DND-41 (cell line): ENCODE measurements around the gene KAZALD1.
A peak's percentile ranks its signal among the peaks of the same experiment; 100 is the strongest.

Experiments used
- ATAC-seq: fragments of 200-7000 bp; cut with Tn5 transposase; 3 replicates; pipeline ENCODE4 v1.9.1; 2021; ENCODE audit warnings: low read depth; ENCODE audit not compliant: insufficient read depth
- DNase-seq: peaks from one replicate; pipeline ENCODE4 v3.0.0-alpha.2; 2020
- H2AFZ ChIP-seq: 2 replicates; pipeline ENCODE4 v1.6.0; 2012; ENCODE audit warnings: low read depth, low read length
- H3K27ac ChIP-seq: 2 replicates; pipeline ENCODE4 v1.5.1; 2012; ENCODE audit warnings: low read length, inconsistent platforms
- H3K27me3 ChIP-seq: fragments of 200-600 bp; sonication (generic); 2 replicates; pipeline ENCODE4 v1.6.0; 2012; ENCODE audit warnings: low read length, mild to moderate bottlenecking, inconsistent platforms; ENCODE audit not compliant: insufficient read depth, poor library complexity
- H3K36me3 ChIP-seq: 2 replicates; pipeline ENCODE4 v1.5.1; 2012; ENCODE audit warnings: low read length, inconsistent platforms; ENCODE audit not compliant: insufficient read depth
- H3K4me1 ChIP-seq: 2 replicates; pipeline ENCODE4 v1.5.1; 2012; ENCODE audit warnings: mild to moderate bottlenecking, low read length; ENCODE audit not compliant: insufficient read depth
- H3K4me2 ChIP-seq: 2 replicates; pipeline ENCODE4 v1.6.0; 2012; ENCODE audit warnings: mild to moderate bottlenecking, moderate library complexity, low read length, inconsistent platforms; ENCODE audit not compliant: insufficient read depth
- H3K4me3 ChIP-seq, 2 experiments: fragments of 200-600 bp in 1 of 2; shearing (Covaris generic) in 1 of 2; 2 replicates each; pipeline ENCODE4 v1.5.1; 2012 to 2016; ENCODE audit warnings: inconsistent platforms in 2 of 2, low read length in 2 of 2, mild to moderate bottlenecking in 2 of 2, low read depth in 1 of 2, moderate library complexity in 1 of 2
- H3K79me2 ChIP-seq: 2 replicates; pipeline ENCODE4 v1.6.0; 2012; ENCODE audit warnings: low read length, inconsistent platforms; ENCODE audit not compliant: insufficient read depth
- H3K9ac ChIP-seq: 2 replicates; pipeline ENCODE4 v1.6.0; 2012; ENCODE audit warnings: low read depth, mild to moderate bottlenecking, inconsistent platforms, low read length, moderate library complexity
- H3K9me3 ChIP-seq: 2 replicates; pipeline ENCODE4 v1.5.1; 2012; ENCODE audit warnings: low read length, moderate library complexity, mild to moderate bottlenecking, inconsistent platforms; ENCODE audit not compliant: insufficient read depth, severe bottlenecking
- H4K20me1 ChIP-seq: 2 replicates; pipeline ENCODE4 v1.6.0; 2012; ENCODE audit warnings: low read length; ENCODE audit not compliant: insufficient read depth
- CTCF ChIP-seq: IDR thresholded peaks from 2 replicates; pipeline ENCODE4 v1.5.1; 2012; ENCODE audit warnings: borderline replicate concordance, low read length, moderate library complexity, mild to moderate bottlenecking; ENCODE audit not compliant: poor library complexity, severe bottlenecking; ENCODE audit errors: extremely low read depth
- EZH2 ChIP-seq: IDR thresholded peaks from 3 replicates; pipeline ENCODE4 v1.6.1; 2012; ENCODE audit warnings: borderline replicate concordance, low read depth, mild to moderate bottlenecking, moderate library complexity, low read length, inconsistent platforms; ENCODE audit not compliant: severe bottlenecking

The KAZALD1 gene

GRCh38 chr10:101053516-101053915, 8.3 kb upstream of the KAZALD1 start:
- Histone ChIP-seq H3K36me3 (peaks cover 54% of the 10 kb centered on the region), H3K4me2 (peak overlapping the region; percentile 33; the same call in 1 of the 2 replicates), H3K9ac (no peak overlapping the region), H3K27me3 (no peaks in the 10 kb centered on the region), H3K4me1 (peaks cover 45% of the 10 kb centered on the region), H3K79me2 (peaks cover 81% of the 10 kb centered on the region), H3K4me3 (no peak overlapping the region), H2AFZ (no peak overlapping the region), H3K9me3 (no peaks in the 10 kb centered on the region), H3K27ac (0 out of 2 replicates have a peak overlapping the region, but pooled peaks have one; percentile 4), H4K20me1 (peaks cover 54% of the 10 kb centered on the region)
- ATAC-seq: no peak
- no peak for TF ChIP-seq EZH2
- DNase-seq: no peak

GRCh38 chr10:101054351-101054750, 7.4 kb upstream of the KAZALD1 start:
- peak overlapping the region; percentile 77; the same call in 1 of the 2 replicates for H3K4me2 ChIP-seq
- no peak overlapping the region for H3K27ac ChIP-seq
- TF ChIP-seq CTCF (no peak), EZH2 (no peak)
- H3K27me3 ChIP-seq: no peaks in the 10 kb centered on the region
- DNase-seq (no peak), ATAC-seq (no peak)
- no peak overlapping the region for H3K4me3 ChIP-seq
- no peak overlapping the region for H3K9ac ChIP-seq
- peaks cover 57% of the 10 kb centered on the region for H4K20me1 ChIP-seq
- no peak overlapping the region for H2AFZ ChIP-seq
- H3K79me2 ChIP-seq: peaks cover 87% of the 10 kb centered on the region
- H3K4me1 ChIP-seq: peaks cover 53% of the 10 kb centered on the region
- peaks cover 56% of the 10 kb centered on the region for H3K36me3 ChIP-seq
- H3K9me3 ChIP-seq: no peaks in the 10 kb centered on the region

DNA sequence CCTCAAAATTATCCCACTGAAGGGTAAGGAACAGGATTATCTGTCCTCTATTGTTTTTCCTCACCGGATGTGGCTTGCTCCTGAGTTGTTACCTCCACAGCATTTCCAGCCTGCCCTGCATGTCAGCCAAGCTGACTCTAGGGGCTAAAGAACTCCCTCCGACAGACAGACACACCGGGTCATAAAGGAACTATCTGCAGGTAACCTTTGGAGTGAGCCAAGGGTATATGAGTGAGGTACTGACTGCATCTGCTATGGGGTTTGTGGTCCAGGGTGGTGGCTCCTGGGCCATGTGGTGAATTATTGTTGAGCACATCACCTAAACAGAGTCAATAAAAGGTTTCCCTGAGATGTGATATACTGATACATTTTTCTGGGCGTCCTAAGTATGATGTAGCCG, 6.9 kb upstream of the KAZALD1 start:
- Histone ChIP-seq H3K4me3 (peak overlapping the region in 1 of 2 experiments; percentile 17; a peak in 1 of 4 replicates), H3K9ac (no peak overlapping the region), H3K27ac (no peak overlapping the region), H3K9me3 (no peaks in the 10 kb centered on the region), H3K36me3 (peaks cover 58% of the 10 kb centered on the region), H4K20me1 (peaks cover 59% of the 10 kb centered on the region), H3K4me1 (peaks cover 59% of the 10 kb centered on the region), H2AFZ (no peak overlapping the region), H3K79me2 (peaks cover 93% of the 10 kb centered on the region), H3K27me3 (no peaks in the 10 kb centered on the region), H3K4me2 (peak overlapping the region; percentile 77; the same call in 1 of the 2 replicates)
- DNase-seq: no peak
- TF ChIP-seq CTCF: no peak
- no peak for TF ChIP-seq EZH2
- ATAC-seq: no peak

GRCh38 chr10:101055411-101055810, 6.4 kb upstream of the KAZALD1 start:
- Histone ChIP-seq H3K4me1 (peaks cover 59% of the 10 kb centered on the region), H4K20me1 (peaks cover 58% of the 10 kb centered on the region)

More at GRCh38 chr10:101055411-101055810, 6.4 kb upstream of the KAZALD1 start:
- Histone ChIP-seq H3K79me2 (peaks cover 97% of the 10 kb centered on the region), H3K9me3 (no peaks in the 10 kb centered on the region), H3K27me3 (no peaks in the 10 kb centered on the region), H3K9ac (no peak overlapping the region), H3K4me3 (no peak overlapping the region), H3K27ac (no peak overlapping the region), H3K36me3 (peaks cover 58% of the 10 kb centered on the region), H3K4me2 (peak overlapping the region; percentile 77; the same call in 1 of the 2 replicates), H2AFZ (no peak overlapping the region)
- no peak for ATAC-seq
- no peak for DNase-seq
- TF ChIP-seq CTCF (peak; percentile 49), EZH2 (no peak)
